Measurements from ENCODE around the gene RNF130.

DNA sequence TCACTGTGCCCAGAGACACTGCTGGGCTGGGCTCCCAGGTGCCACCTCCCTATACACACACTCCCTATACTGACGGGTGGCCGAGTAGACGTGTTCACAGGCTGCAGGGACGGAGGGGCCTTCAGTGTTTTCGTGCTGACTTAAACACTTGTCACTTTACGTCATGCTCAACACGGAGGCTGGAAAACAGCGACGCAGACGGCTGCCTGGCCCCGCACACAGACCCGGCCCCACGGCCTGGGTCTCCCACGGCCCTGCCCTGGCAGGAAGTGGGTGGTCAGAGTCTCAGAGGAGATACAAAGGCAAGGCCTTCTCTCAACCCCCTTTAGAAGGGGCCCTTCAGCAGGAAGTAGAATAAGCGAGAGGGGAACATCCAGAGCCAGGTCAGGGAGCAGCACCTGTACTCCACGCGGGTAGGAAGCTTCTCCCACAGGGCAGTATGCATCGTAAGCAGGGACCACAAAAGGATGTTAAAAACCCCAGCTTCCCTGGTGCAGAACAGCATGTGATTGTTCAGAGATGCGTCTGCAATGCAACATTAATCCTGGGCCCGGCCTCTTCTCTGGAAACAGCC is 152.0 kb downstream of the RNF130 start:
- TF ChIP-seq, protein P1, sequence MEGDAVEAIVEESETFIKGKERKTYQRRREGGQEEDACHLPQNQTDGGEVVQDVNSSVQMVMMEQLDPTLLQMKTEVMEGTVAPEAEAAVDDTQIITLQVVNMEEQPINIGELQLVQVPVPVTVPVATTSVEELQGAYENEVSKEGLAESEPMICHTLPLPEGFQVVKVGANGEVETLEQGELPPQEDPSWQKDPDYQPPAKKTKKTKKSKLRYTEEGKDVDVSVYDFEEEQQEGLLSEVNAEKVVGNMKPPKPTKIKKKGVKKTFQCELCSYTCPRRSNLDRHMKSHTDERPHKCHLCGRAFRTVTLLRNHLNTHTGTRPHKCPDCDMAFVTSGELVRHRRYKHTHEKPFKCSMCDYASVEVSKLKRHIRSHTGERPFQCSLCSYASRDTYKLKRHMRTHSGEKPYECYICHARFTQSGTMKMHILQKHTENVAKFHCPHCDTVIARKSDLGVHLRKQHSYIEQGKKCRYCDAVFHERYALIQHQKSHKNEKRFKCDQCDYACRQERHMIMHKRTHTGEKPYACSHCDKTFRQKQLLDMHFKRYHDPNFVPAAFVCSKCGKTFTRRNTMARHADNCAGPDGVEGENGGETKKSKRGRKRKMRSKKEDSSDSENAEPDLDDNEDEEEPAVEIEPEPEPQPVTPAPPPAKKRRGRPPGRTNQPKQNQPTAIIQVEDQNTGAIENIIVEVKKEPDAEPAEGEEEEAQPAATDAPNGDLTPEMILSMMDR (IDR thresholded peaks at IDR 0.05; ENCODE audit: insufficient read depth, low read depth, low read length): no peak
- no peak for TF ChIP-seq EZH2 (IDR thresholded peaks at IDR 0.05; ENCODE audit: insufficient read depth, low read length)

Data from astrocyte (in vitro differentiated cells and primary cell).